ENCODE data around the gene CORO2B. TPM values are rescaled to one million over a fixed set of nuclear protein-coding genes. Genes with fewer than 3 reads are reported as not detected.
A peak's percentile ranks its signal among the peaks of the same experiment; 100 is the strongest.

CORO2B gene
- total and polyA plus RNA-seq, 2 of the 4 experiments (the other 2 are of a cell fraction), result 9.3 to 39.3 TPM

GRCh38 chr15:68635141-68635540, 56.3 kb downstream of the CORO2B start:
- Histone ChIP-seq H3K4me3 (ENCODE audit: insufficient read depth, low read depth, low read length) (no peak overlapping the region), H3K56ac (ENCODE audit: extremely low read depth, insufficient read depth, low read length) (no peak overlapping the region), H3K27ac (ENCODE audit: insufficient read depth, low read length) (no peak overlapping the region), H3K9me3 (ENCODE audit: control insufficient read depth, insufficient read depth, low read length) (no peaks in the 10 kb centered on the region), H4K91ac (ENCODE audit: insufficient read depth, low read depth, low read length) (no peak overlapping the region), H3K23ac (ENCODE audit: low read depth, low read length) (no peak overlapping the region), H2AK5ac (ENCODE audit: low read depth, low read length) (0 out of 2 replicates have a peak overlapping the region, but pooled peaks have one; percentile 31), H3K4ac (ENCODE audit: low read depth, low read length) (peak overlapping the region; percentile 26; the same call in 1 of the 2 replicates), H2AFZ (replicated peaks; ENCODE audit: low read length, poor library complexity) (no peak overlapping the region), H3K14ac (replicated peaks; ENCODE audit: low read depth, low read length) (peak overlapping the region; percentile 23; the same call in 1 of the 2 replicates), H2BK5ac (ENCODE audit: low read depth, low read length, poor library complexity, severe bottlenecking) (no peak overlapping the region), H4K5ac (ENCODE audit: low read depth, low read length) (no peak overlapping the region), H3K9ac (ENCODE audit: low read depth, low read length) (no peak overlapping the region), H3K79me1 (ENCODE audit: low read depth in 1 of 2, low read length in 2 of 2) (peaks cover 15 to 69% of the 10 kb centered on the region in 2 experiments), H3K4me1 (ENCODE audit: control insufficient read depth, insufficient read depth, low read length) (peaks cover 40% of the 10 kb centered on the region), H4K8ac (ENCODE audit: low read depth in 2 of 2, low read length in 2 of 2) (no peak overlapping the region), H3K36me3 (ENCODE audit: control insufficient read depth, insufficient read depth, low read length) (no peaks in the 10 kb centered on the region), H2BK120ac (ENCODE audit: low read depth, low read length) (no peak overlapping the region), H3K18ac (ENCODE audit: low read depth, low read length) (no peak overlapping the region), H2AK9ac (replicated peaks; ENCODE audit: low read depth, low read length, poor library complexity) (peak overlapping the region; percentile 9), H3K27me3 (ENCODE audit: control insufficient read depth, insufficient read depth, low read length) (no peaks in the 10 kb centered on the region), H3K4me2 (ENCODE audit: low read depth, low read length) (no peak overlapping the region), H2BK20ac (ENCODE audit: low read depth, low read length) (no peak overlapping the region), H2BK15ac (ENCODE audit: low read depth, low read length) (peak overlapping the region; percentile 16; the same call in 1 of the 3 replicates), H4K20me1 (ENCODE audit: insufficient read depth, low read length) (no peaks in the 10 kb centered on the region), H3K9me1 (ENCODE audit: insufficient read depth, low read length) (peaks cover 33% of the 10 kb centered on the region)
- DNase-seq (no peak), ATAC-seq (ENCODE audit: low read depth) (no peak)
- intact Hi-C loops (cut with micrococcal nuclease) (no loop called here), dilution Hi-C loops (cut with HindIII; ENCODE audit: low sequenced_read_pairs, unreplicated experiment) (no loop called here), in situ Hi-C loops (cut with MboI; ENCODE audit: low sequenced_read_pairs) (no loop called here)
- BruUV-seq (replicated peaks), result no TSS peak
- no peak for TF ChIP-seq CHD1 (IDR thresholded peaks at IDR 0.05; ENCODE audit: low read depth, low read length)
- no peak for TF ChIP-seq MAZ (IDR thresholded peaks at IDR 0.05; ENCODE audit: borderline replicate concordance, low read depth, low read length)
- TF ChIP-seq CEBPB (IDR thresholded peaks at IDR 0.05; ENCODE audit: low read depth, low read length), result no peak
- no peak for TF ChIP-seq POLR2A (IDR thresholded peaks at IDR 0.05; ENCODE audit: low read depth, low read length)
- no peak for TF ChIP-seq SMC3 (IDR thresholded peaks at IDR 0.05; ENCODE audit: low read depth, low read length)
- POLR2A ChIA-PET (ENCODE audit: unreplicated experiment), result no interaction called here
- CTCF ChIA-PET, result no interaction called here
- 60% methylated on average over 1 of the region's 2 CpGs; no CpG with 5 or more reads in 1 of the 2 experiments for WGBS, 2 experiments (ENCODE audit: extremely low coverage in 2 of 2, insufficient read length in 1 of 2)
